Motor neuron (in vitro differentiated cells): ENCODE results near the gene RALY. TPM values are rescaled to one million over a fixed set of nuclear protein-coding genes. Genes with fewer than 3 reads are reported as not detected.
"Not testable (repeated sequence)": the region's sequence is repeated elsewhere in the genome, so short reads cannot be mapped to it uniquely, and the experiment has no call there.

ENCODE experiments used
- ATAC-seq, 8 experiments: fragments of 200-7000 bp; cut with Tn5 transposase; replicated peaks in 6 of 8; 2 replicates each; pipeline ENCODE4 v1.8.0; 2021; ENCODE audit warnings: mild to moderate bottlenecking in 8 of 8, moderate library complexity in 8 of 8
- H3K27ac ChIP-seq, 2 donors: fragments of 250-450 bp; sonication (Bioruptor Pico); 2 replicates each; pipeline ENCODE4 v1.9.0; 2021; ENCODE audit warnings: antibody characterized with exemption in 2 of 2, mild to moderate bottlenecking in 2 of 2, moderate library complexity in 1 of 2
- H3K4me1 ChIP-seq, 2 donors: fragments of 250-450 bp; sonication (Bioruptor Pico); replicated peaks in 1 of 2; 2 replicates each; pipeline ENCODE4 v1.6.1; 2021; ENCODE audit warnings: antibody characterized with exemption in 2 of 2, mild to moderate bottlenecking in 2 of 2, moderate library complexity in 1 of 2
- H3K4me3 ChIP-seq, 5 donors: fragments of 250-450 bp; sonication (Bioruptor Pico); 2 replicates each; pipeline ENCODE4 v1.9.0; 2021; ENCODE audit warnings: antibody characterized with exemption in 5 of 5, mild to moderate bottlenecking in 5 of 5, moderate library complexity in 4 of 5
- WGBS, 10 experiments: fragments of 450-650 bp; shearing (Covaris generic); methylation state at CpG; one replicate each; pipeline ENCODE4 v1.0.0; 2022; 5-methylcytosine and 5-hydroxymethylcytosine counted together
- in situ Hi-C, 9 experiments: fragments of 400-800 bp; cut with MboI; loops; one replicate each; pipeline ENCODE4 v1.15.0; 2021; ENCODE audit warnings: low sequenced_read_pairs in 9 of 9, low pct_unique_long_range_greater_than_20kb in 2 of 9; ENCODE audit not compliant: unreplicated experiment in 9 of 9
- total RNA-seq, 8 experiments: library from RNA; unstranded; fragments of 300-600 nt; gene quantifications; 2 replicates each; pipeline versions ENCODE4 v1.2.3 to v1.2.4, GENCODE V29; 2022

The RALY gene
- total RNA-seq, 8 experiments from 2014 or later = 59.8 to 155 (median 76.3) TPM

DNA sequence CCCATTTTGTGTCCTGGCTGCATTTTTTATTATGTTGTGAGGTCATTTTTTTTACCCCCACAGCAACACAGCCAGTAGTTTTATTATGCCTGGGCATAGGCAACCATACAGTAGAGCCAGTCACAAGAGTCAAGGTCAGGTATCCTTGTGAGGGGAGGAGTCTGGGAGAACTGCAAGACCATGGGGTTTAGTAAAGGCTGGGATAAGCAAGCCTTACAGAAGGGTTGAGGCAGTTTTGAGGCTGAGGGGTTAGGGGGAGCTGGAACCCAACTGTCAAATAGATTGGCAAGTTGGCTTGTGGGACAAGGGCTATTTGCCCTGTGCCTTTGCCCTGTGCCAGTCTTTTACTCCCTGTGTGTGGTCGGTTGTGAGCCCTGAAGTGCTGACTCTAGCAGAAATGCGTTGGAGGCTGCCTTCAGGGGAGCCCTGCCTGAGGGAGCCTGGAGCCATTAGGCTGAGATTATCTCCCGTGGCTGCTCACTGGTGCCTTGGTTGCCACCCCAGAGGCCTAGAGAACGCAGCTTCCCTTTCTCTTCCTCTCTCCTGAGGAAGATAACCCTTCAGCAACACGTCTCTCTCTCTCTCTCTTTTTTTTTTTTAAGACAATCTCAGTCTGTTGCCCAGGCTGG is 31.1 kb downstream of the RALY start:
- Histone ChIP-seq H3K27ac (no peak overlapping the region), H3K4me1 (peaks cover 14 to 16% of the 10 kb centered on the region in 2 donors), H3K4me3 (no peak overlapping the region)
- in situ Hi-C loops = no loop called here
- peak in 7 of 8 experiments; percentile 4 to 45 (median 27) for ATAC-seq
- 0 to 56% (median 21%) methylated on average over 1 to 3 of the region's 5 CpGs; no CpG with 5 or more reads in 7 of the 10 experiments for WGBS, 10 experiments

- in situ Hi-C loops, H3K4me3 ChIP-seq, H3K27ac ChIP-seq, ATAC-seq: not testable (repeated sequence)
- peaks cover 14 to 16% of the 10 kb centered on the region in 2 donors for H3K4me1 ChIP-seq
- WGBS, 10 experiments = 86 to 100% (median 94%) methylated on average over 1 to 6 of the region's 6 CpGs; no CpG with 5 or more reads in 4 of the 10 experiments
Observed at GRCh38 chr20:34028013-34028412, 34.3 kb downstream of the RALY start.

GRCh38 chr20:34029415-34029814 is 35.7 kb downstream of the RALY start:
- Histone ChIP-seq H3K27ac (no peak overlapping the region), H3K4me1 (peaks cover 9% of the 10 kb centered on the region in 2 donors), H3K4me3 (no peak overlapping the region)
- 86% methylated on average over 1 of the region's 1 CpG; no CpG with 5 or more reads in 9 of the 10 experiments for WGBS, 10 experiments
- no peak for ATAC-seq
- in situ Hi-C loops = no loop called here

GRCh38 chr20:34030456-34030855 is 36.7 kb downstream of the RALY start:
- no peak overlapping the region for H3K4me3 ChIP-seq
- in situ Hi-C loops = no loop called here
- no peak for ATAC-seq
- 80 to 100% (median 100%) methylated on average over 1 of the region's 1 CpG; no CpG with 5 or more reads in 3 of the 10 experiments for WGBS, 10 experiments
- H3K27ac ChIP-seq = no peak overlapping the region
- H3K4me1 ChIP-seq = no peaks in the 10 kb centered on the region

DNA sequence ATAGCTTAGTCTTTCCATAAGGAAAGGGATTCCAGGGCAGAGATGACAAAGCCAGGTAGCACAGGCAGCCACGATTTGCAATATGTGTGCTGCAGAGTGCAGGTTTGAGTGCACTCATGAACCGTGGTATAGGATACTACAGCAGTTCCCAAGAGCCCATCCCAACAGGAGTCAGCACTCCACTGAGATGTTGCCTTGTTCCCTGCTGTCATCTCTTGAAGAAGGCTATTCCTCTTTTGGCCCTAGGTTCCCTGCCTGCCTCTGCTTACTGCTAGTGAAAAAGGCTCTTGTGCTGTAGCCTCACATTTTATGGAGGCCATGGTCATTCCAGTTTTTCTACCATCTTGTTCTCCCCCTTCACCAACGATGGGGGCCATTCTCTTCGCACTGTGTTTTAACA is 40.2 kb downstream of the RALY start:
- in situ Hi-C loops = no loop called here
- WGBS, 10 experiments = 69 to 100% (median 92%) methylated on average over 1 to 4 of the region's 4 CpGs; no CpG with 5 or more reads in 1 of the 10 experiments
- Histone ChIP-seq H3K4me3 (no peak overlapping the region), H3K27ac (no peak overlapping the region), H3K4me1 (no peaks in the 10 kb centered on the region)
- ATAC-seq = no peak

DNA sequence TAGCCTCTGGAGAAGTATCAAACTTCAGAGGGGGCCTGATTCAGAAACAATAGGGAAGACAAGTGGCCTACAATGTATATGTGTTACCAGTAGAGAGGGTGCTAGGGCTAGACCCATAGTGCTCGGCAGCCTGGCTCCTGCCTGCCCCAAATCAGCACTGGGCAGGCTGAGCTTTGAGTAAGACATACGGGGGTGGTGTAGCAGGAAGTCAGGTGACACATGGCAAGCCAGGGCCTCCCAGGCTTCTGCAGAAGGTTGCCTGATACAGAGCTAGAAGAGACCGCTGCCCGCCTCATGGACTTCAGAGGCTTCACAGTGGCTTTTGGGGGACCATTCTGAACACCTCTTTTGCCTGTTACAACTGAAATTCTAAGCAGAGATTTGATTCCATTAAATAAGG is 43.4 kb downstream of the RALY start:
- in situ Hi-C loops = no loop called here
- ATAC-seq = peak in 2 of 8 experiments; percentile 35 to 57
- 69 to 100% (median 98%) methylated on average over 1 to 4 of the region's 4 CpGs; no CpG with 5 or more reads in 3 of the 10 experiments for WGBS, 10 experiments
- H3K4me1 ChIP-seq = peaks cover 0 to 2% of the 10 kb centered on the region in 2 donors
- H3K27ac ChIP-seq = no peak overlapping the region
- no peak overlapping the region for H3K4me3 ChIP-seq

GRCh38 chr20:34037767-34038166 is 44.1 kb downstream of the RALY start:
- peak in 3 of 8 experiments; percentile 26 to 92 (median 67) for ATAC-seq
- 0 to 100% (median 20%) methylated on average over 1 to 2 of the region's 2 CpGs; no CpG with 5 or more reads in 3 of the 10 experiments for WGBS, 10 experiments
- in situ Hi-C loops = no loop called here
- Histone ChIP-seq H3K4me1 (peaks cover 0 to 5% of the 10 kb centered on the region in 2 donors), H3K27ac (no peak overlapping the region), H3K4me3 (no peak overlapping the region)

DNA sequence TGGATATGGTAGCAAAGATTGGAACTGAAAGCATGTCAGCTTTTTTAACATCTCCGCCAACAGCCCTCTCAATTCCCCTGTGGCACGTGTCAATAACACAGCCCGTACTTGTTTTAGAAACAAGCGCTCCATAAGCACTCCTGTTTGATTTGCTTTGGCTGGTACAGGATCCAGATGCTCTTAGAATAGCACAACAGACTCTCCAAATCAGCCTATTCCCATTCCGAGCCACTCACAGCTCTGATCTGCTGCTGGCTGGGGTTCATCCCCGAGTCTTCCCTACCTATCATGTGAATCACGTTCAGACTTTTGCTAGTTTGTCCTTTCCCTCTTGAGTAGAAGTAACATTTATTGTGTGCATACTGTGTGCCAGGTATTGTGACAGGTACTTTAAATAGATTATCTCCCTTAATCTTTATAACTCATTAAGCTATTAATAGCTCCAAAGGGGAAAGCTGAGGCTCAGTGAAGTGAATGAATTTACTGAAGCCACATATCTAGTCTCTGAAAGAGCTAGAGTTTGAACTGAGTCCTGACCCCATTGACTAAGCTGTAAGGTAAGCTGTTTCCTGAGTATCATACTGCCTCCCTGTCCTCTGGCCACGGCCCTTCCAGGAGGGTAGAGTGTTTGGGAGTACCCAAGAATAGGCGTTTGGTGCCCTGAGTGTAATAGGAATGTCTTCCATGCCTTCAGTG is 46.7 kb downstream of the RALY start:
- in situ Hi-C loops = no loop called here
- peaks cover 2 to 6% of the 10 kb centered on the region in 2 donors for H3K4me1 ChIP-seq
- no peak overlapping the region for H3K4me3 ChIP-seq
- H3K27ac ChIP-seq = no peak overlapping the region
- ATAC-seq = no peak
- WGBS, 10 experiments = 31 to 100% (median 90%) methylated on average over 1 to 7 of the region's 9 CpGs; no CpG with 5 or more reads in 1 of the 10 experiments

DNA sequence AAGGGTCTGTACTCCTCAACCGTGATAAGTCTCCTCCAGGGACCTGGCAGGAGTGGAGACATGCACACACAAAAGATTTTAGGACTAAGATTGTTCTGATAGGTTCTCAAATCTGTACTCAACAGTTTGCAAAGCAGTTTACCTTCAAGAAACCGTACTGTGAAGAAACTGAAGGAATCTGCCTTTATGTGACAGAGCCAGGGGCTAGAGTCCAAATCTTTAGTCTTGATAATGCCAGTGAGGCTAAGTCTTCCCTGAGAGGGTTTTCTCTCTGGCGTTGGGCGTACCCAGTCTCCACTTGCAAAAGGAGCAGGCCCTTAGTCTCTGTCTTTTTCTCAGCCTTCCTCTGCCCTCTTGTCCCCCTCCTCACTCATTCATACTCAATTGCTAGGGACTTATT is 47.5 kb downstream of the RALY start:
- WGBS, 10 experiments = 69 to 100% (median 89%) methylated on average over 2 to 4 of the region's 4 CpGs; no CpG with 5 or more reads in 1 of the 10 experiments
- Histone ChIP-seq H3K27ac (no peak overlapping the region), H3K4me1 (peaks cover 6 to 11% of the 10 kb centered on the region in 2 donors), H3K4me3 (no peak overlapping the region)
- in situ Hi-C loops = no loop called here
- no peak for ATAC-seq

GRCh38 chr20:34042262-34042661 is 48.6 kb downstream of the RALY start:
- in situ Hi-C loops = no loop called here

DNA sequence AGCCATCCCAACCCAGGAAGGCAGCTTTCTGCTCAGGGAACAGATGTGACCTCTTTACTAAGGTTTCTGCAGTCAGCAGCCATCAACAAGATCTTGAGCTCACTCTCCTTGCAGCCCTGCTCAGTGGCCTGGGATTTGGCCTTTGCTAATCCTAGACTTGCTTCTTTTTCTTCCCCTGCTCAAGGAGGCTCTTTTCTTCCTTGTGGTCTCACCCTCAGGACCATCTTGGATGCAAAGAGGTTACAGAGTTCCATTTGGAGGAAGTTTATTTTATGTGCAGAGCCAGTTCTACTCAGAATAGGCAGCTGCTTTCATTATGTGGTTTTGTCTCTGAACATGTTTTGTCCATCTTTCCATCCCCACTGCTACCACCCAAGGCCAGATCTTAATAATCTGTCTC is 49.3 kb downstream of the RALY start:
- no peak overlapping the region for H3K4me3 ChIP-seq
- ATAC-seq = no peak
- H3K27ac ChIP-seq = no peak overlapping the region
- H3K4me1 ChIP-seq = peaks cover 8 to 18% of the 10 kb centered on the region in 2 donors
- in situ Hi-C loops = no loop called here

More at GRCh38 chr20:34042262-34042661, 48.6 kb downstream of the RALY start:
- Histone ChIP-seq H3K27ac (no peak overlapping the region), H3K4me1 (peaks cover 6 to 11% of the 10 kb centered on the region in 2 donors), H3K4me3 (no peak overlapping the region)
- 60 to 100% (median 82%) methylated on average over 1 to 3 of the region's 4 CpGs; no CpG with 5 or more reads in 2 of the 10 experiments for WGBS, 10 experiments
- no peak for ATAC-seq

GRCh38 chr20:34045294-34045693 is 51.6 kb downstream of the RALY start:
- WGBS, 10 experiments = 0 to 48% (median 23%) methylated on average over 2 of the region's 2 CpGs; no CpG with 5 or more reads in 2 of the 10 experiments
- H3K4me3 ChIP-seq = no peak overlapping the region
- in situ Hi-C loops = no loop called here
- H3K4me1 ChIP-seq = peaks cover 9 to 24% of the 10 kb centered on the region in 2 donors
- H3K27ac ChIP-seq = no peak overlapping the region
- peak in 1 of 8 experiments; percentile 33 for ATAC-seq

- no peak for ATAC-seq
- WGBS, 10 experiments = 24 to 100% (median 90%) methylated on average over 2 to 5 of the region's 5 CpGs; no CpG with 5 or more reads in 1 of the 10 experiments
- Histone ChIP-seq H3K27ac (no peak overlapping the region), H3K4me3 (no peak overlapping the region), H3K4me1 (peaks cover 12 to 30% of the 10 kb centered on the region in 2 donors)
- in situ Hi-C loops = no loop called here
Observed at GRCh38 chr20:34045930-34046725, 52.4 kb downstream of the RALY start.
